HG03521 (cell line): ENCODE results near the gene CAMKK2.
A peak's percentile ranks its signal among the peaks of the same experiment; 100 is the strongest.
"Not testable (repeated sequence)": the region's sequence is repeated elsewhere in the genome, so short reads cannot be mapped to it uniquely, and the experiment has no call there.

Source experiments
- ATAC-seq: cut with Tn5 transposase; IDR thresholded peaks from one replicate; pipeline ENCODE4 v1.9.1; 2021; ENCODE audit warnings: mild to moderate bottlenecking, moderate library complexity; ENCODE audit not compliant: unreplicated experiment

The CAMKK2 gene

DNA sequence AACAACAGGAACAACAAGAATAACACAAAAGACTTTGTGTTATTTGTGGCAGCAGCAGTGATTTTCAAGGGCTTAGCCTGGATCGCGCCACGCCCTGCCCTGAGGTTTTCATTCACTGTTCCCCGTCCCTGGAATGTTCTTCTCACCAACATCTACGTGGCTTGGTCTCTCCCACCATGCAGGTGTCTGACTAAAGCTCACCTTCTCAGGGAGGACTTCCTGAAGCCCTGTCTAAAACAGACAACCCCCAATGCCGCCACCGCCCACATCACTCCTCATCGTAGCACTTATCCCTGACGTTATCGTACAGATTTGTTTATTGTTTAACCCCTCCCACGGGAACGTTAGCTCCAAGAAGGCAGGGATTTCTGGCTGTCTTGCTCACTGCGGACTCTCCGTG lies 46.1 kb downstream of the CAMKK2 start:
- ATAC-seq, result no peak

DNA sequence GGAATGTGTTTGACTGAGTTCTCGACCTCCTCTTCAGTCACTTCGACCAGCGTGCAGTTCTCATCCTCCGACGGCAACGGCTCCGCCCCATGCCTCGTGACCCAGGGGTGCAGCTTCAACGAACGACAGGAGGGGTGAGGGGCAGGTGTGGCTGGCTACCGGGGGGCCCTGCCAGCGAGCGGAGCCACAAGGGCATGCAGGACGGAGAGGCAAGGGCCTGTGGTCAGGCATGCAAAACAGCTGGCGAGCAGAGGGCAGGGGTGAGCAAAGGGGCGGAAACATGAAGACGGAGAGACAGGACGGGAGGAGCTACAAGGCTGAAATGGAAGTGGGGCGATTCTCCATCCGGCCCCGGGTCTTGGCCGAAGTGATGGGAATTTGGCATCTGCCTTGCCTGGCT lies 47.9 kb downstream of the CAMKK2 start:
- ATAC-seq, result peak; percentile 86

DNA sequence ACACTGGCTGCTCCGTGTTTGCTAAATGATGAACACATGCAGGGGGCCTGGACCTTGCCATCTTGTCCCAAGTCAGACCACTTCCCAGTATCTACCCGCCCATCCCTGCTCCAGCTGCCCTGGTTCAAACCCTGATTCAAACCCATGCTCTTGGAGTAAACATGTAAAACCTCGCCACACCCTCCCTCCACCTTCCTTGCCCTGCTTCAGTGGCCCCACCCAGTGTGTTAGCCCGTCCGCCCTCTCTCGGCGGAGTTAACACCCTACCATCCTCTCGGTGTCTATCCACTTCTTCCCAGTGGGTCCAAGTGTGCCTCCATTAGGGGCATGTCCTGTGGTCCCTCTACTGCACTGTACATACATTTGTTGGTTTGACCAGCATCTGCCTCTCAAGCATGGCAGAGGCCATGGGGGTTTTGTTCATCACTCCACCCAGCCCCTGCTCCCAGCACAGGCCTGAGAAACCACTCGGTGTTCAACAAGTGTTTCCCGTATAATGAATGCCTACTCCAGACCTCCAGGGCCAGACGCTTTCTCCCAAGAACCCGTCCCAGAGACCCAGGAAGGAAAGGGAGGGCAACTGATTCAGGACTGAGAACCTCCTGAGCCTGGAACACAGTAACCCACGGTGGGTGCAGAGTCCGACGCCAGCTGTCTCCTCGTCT lies 49.5 kb downstream of the CAMKK2 start:
- ATAC-seq, result no peak

GRCh38 chr12:121245951-121246350 lies 50.6 kb downstream of the CAMKK2 start:
- ATAC-seq, result no peak

- no peak for ATAC-seq
Observed at GRCh38 chr12:121245031-121245430, 51.5 kb downstream of the CAMKK2 start.

GRCh38 chr12:121241156-121241970 lies 55.1 kb downstream of the CAMKK2 start:
- ATAC-seq, result no peak

DNA sequence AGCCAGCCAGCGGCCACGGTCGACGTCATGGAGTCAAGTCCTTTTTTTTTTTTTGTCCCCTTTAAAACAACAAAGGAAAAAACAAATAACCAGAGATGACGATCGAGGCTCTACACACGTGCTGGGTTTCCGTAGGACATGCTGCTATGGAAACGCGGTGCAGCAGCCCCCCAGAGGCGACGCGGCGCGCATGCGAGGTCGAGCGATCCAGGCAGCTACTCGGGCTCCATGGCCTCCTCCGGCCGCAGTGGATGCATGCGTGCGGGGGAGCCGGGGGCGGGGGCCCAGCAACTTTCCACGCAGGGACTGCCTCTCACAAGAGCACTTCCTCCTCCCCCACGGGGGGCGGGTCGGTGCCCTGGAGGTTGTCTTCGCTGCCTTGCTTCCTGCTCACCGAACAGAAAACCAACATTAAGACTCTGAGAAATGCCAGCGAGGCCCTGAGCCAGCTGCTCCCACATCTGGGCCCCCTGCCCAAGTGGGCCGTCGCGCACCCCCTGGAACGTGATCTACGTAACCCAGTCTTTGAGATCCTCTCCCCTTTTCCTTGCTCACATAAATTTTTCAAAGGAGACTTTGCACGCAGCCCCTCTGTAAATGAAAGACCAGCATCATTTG lies 55.9 kb downstream of the CAMKK2 start:
- no peak for ATAC-seq

DNA sequence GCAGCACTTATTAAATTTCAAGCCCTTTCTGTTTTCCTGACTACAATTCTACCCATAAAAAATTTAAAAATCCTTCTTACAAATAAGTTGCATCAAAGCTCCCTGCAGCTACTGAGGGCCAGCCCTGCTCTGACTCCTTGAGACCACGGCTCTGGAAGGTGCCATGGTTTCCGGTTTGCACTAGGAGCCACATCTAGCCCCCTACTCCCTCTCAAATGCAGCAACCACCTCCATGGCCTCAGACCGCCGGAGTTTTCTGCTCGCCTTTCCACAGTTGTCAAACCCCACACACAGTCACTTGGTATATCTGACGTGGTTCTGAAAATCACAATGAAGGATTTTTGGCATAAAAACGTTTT lies 56.5 kb downstream of the CAMKK2 start:
- no peak for ATAC-seq

DNA sequence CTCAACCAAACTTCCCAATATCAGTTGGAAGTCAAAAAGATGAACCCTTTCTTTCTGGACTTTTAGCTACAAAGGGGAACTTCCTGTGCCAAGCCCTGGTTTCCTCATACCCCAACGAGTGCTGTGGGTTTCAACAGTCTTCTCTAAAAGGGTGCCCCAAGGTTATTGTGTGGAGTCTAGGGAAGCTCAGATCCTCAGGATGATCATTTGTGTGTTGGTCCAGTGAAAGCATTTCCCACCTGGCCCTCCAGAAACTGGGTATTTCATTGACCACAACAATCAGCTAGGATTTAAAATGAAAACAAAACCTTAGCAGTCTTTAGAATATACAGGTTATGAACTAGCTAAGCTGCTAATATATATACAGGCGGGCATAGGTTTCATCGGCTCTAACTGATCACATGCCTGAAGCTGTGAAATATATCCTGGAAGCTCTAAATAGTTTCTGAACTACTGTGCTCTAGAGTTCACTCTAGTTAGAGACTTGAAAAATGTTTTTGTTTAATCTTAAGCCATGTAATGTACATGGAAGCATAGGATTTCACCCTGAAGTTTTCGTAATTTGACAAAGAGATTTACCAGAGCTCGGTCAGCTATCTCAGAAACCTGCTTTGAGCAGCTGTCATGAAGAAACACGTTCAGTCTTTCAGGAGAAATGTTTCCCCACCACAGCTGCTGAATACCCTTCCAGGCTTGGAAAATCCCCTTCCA lies 57.0 kb downstream of the CAMKK2 start:
- ATAC-seq, result no peak

DNA sequence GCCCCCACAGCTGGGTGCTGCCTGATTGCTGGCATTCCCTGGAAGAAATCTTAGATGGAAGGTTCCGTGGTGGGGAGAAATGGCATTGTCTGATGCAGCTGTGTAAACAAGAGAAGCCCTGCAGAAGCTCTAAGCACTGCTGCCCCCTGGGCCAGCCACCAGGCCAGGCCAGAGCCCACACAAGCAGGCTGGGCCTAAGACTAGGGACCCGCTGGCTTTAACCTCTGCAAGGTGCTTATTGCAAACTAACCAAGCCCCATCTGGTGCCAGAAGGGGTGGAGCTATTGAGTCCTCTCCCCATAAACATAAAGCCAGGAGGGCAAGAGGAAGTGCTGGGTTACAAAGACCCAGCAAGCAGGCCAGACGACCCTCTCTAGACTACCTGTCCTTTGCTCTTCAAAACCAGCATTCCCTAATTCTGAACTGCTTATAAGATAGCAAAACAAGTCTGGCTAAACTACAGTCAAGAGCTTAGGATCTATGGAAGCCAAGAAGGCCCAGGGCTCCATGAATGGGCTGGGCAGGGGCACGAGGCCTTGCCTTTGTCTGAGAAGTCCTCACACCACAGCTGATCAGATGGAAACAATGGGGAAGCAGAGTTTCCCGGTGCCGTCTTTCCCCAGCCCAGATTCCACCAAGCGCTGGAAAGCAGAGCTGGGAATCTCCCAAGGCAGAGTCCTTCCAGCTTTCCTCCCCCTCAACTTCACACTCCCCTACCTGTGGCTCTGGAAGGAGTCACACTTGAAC lies 57.7 kb downstream of the CAMKK2 start:
- no peak for ATAC-seq

- no peak for ATAC-seq
Observed at GRCh38 chr12:121238086-121238485, 58.4 kb downstream of the CAMKK2 start.

GRCh38 chr12:121237415-121237814 lies 59.1 kb downstream of the CAMKK2 start:
- ATAC-seq, result no peak

DNA sequence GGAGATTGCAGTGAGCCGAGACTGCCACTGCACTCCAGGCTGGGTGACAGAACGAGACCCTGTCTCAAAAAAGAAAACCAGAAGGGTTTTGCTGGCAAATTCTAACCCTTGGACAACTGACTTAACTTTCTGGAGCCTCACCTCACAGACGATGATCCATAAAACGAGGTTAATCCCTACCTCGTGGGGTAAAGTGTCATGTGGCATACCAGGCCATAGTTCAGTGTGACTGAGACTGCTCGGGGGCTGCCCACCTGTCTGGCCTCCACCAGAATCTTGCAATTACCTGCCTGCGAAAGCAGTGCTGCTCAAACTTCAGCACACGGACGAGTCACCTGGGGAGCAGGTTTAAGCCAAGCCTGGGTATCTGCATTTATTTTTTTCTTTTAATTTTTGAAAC lies 59.7 kb downstream of the CAMKK2 start:
- no peak for ATAC-seq

DNA sequence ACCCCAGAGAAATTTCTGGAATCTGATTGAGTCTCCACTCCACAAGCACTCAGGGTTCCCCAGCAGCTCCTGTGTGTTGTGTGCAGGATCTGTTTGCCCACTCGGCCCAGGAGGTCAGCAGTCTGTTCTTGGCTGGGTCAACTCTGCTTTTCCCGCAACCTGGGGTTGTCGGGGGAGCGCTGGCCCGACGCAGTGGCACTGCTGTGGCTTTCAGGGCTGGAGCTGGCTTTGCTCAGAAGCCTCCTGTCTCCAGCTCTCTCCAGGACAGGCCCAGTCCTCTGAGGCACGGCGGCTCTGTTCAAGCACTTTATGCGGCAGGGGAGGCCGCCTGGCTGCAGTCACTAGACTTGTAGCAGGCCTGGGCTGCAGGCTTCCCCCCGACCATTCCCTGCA lies 62.9 kb downstream of the CAMKK2 start:
- no peak for ATAC-seq

DNA sequence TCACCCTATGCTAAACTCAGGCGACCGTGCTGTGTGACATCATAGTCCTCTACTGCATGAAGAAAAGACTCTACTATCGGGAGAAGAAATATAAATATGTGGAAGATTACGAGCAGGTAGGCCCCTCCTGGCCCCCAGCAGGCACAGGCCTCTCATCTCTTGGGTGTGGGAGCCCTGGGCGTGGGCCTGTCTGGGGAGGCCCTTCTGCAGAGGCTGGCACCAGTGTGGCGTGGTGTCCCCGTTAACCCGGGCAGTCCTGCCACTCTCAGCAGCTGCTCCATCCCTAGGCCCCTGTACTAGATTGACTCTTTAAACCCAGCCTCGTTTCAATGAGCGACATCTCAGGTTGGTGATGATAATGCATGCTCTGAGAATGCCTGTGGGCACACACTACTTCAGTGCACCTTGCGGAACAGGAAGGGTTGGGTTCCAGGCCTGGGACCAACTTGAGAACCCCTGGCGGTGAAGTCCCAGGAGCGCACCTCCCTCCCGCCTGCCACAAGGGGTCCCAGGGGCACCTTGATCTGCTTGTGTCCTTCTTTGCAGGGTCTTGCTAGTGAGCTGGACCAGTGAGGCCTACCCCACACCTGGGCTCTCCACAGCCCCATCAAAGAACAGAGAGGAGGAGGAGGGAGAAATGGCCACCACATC lies 63.4 kb downstream of the CAMKK2 start:
- no peak for ATAC-seq

DNA sequence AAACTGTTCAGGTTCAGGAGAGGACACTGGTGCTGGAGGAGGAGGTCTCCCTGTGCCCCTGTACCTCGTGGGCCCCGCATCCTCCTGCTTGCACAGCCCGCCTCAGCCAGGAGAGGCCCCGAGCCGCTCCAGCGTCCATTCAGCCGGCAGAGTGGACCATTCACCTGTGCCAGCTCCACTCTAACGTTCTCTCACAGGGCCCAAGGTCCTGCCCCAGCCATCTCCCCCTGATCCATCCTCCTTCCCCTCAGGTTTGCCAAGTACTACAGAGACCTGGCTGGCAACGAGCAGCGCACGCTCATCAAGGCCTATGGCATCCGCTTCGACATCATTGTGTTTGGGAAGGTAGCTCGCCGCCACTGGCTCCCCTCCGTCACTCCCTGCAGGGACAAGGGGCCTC lies 64.3 kb downstream of the CAMKK2 start:
- no peak for ATAC-seq

DNA sequence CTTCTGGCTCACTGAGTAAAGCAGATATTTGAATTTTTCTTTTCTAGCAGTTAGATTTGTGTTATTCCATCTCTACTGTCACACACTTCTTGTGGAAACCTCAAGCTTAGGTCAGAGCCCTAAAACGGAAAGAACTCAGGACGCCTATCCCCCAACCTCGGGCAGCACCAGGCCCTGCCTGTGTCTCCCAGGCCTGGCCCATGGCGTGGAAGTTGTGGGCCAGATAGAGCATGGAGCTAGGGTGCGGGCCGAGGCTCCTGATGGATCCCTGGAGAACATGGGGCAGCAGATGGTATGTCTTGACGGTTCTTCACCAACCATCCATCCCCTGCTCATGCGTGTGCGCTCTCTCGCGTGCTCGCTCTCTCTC lies 66.0 kb downstream of the CAMKK2 start:
- ATAC-seq, result no peak

DNA sequence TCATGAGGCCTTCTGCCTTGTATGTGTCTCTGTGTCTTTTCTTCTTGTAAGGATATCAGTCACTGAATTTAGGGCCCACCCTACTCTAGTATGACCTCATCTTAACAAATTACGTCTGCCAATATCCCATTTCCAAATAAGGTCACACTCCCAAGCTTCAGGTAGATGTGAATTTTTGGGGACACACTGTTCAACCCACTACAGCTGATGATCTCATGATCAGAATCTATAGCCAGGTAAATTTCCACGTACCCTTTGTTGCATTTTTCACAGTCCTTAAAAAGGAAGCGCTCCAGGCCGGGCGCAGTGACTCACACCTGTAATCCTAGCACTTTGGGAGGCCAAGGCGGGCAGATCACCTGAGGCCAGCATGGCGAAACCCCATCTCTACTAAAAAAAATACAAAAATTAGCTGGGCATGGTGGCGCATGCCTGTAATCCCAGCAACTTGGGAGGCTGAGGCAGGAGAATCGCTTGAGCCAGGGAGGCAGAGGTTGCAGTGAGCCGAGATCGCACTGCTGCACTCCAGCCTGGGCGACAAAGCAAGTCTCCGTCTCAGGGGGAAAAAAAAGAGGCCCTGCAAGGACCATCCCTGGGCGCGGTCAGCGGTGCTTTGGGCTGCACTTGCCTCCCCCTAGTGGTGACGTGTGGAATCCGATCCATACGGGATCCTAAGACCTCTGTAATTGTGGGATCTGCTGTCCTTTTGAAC lies 66.5 kb downstream of the CAMKK2 start:
- ATAC-seq, result not testable (repeated sequence)

DNA sequence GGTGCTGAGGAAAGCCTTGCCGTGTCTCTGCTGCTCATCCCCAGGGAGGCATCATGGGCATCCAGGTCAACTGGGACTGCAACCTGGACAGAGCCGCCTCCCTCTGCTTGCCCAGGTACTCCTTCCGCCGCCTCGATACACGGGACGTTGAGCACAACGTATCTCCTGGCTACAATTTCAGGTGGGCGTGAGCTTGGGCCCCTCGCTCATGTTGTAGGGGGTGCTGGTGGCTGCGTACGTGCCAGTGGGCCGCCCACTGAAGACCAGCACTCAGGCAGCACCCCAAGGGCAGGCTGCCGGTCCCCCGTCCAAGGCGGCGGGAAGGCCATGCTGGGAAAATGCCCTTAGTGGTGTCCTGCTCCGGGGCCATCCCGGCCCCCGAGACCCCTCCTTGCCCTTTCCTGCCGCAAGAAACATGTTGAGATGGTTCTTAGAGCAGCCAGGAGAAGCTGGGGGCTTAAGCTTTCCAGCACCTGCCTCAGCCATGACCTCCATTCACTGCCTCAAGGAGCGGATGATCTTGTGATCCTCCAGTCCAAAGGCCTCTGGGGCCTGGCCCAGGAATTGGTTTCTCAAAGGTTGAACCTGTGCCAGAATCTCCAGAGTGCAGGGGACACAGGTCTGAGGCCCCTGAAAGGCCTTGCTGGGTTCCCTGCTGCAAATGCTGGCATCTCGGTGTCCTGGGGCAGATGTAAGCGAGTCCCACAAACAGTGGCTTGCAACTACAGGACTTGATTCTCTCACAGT lies 67.4 kb downstream of the CAMKK2 start:
- ATAC-seq, result no peak
